Neural cell (in vitro differentiated cells): ENCODE data around the gene LRBA.

Source experiments
- EP300 ChIP-seq: fragments of 450-650 bp; conservative IDR thresholded peaks from 2 replicates; pipeline ENCODE4 v1.6.1; 2014; ENCODE audit warnings: antibody characterized with exemption, mild to moderate bottlenecking, moderate library complexity; ENCODE audit not compliant: poor library complexity, severe bottlenecking
- EZH2 ChIP-seq: fragments of 200-600, 300-800 bp; shearing (Covaris generic), sonication (generic); IDR thresholded peaks from 2 replicates; pipeline ENCODE4 v1.6.1; 2014; ENCODE audit warnings: antibody characterized with exemption, low read length, borderline replicate concordance, mild to moderate bottlenecking; ENCODE audit not compliant: insufficient read depth, poor library complexity, severe bottlenecking

- no peak for TF ChIP-seq EP300
- TF ChIP-seq EZH2: no peak
Observed at GRCh38 chr4:150943126-150943525, 72.0 kb downstream of the LRBA start.
